Effector memory CD8-positive, alpha-beta T cell (primary cell): ENCODE data around the gene EIF2B2.

ENCODE experiments used
- ATAC-seq: fragments of 150-1000 bp; cut with Tn5 transposase; replicated peaks from 2 replicates; pipeline ENCODE4 v1.10.0; 2021; ENCODE audit warnings: mild to moderate bottlenecking, moderate library complexity
- DNase-seq, 3 experiments: peaks; one replicate each; pipeline ENCODE4 v3.0.0; 2021
- H3K27ac Mint-ChIP-seq, 2 donors: one replicate each; pipeline ENCODE4 v1.8.0; 2022; ENCODE audit warnings: mild to moderate bottlenecking in 2 of 2, mixed read lengths in 2 of 2, moderate library complexity in 2 of 2
- H3K27me3 Mint-ChIP-seq, 2 donors: one replicate each; pipeline ENCODE4 v1.8.0; 2022; ENCODE audit warnings: mixed read lengths in 2 of 2
- H3K36me3 Mint-ChIP-seq: one replicate; pipeline ENCODE4 v1.8.0; 2022; ENCODE audit warnings: mild to moderate bottlenecking, moderate library complexity, mixed read lengths; ENCODE audit not compliant: insufficient read depth
- H3K4me1 Mint-ChIP-seq, 2 donors: one replicate each; pipeline ENCODE4 v1.8.0; 2022; ENCODE audit warnings: low read depth in 2 of 2, mixed read lengths in 2 of 2
- H3K4me3 Mint-ChIP-seq, 2 donors: one replicate each; pipeline ENCODE4 v1.8.0; 2022; ENCODE audit warnings: mild to moderate bottlenecking in 2 of 2, mixed read lengths in 2 of 2, moderate library complexity in 2 of 2
- H3K9me3 Mint-ChIP-seq, 2 donors: one replicate each; pipeline ENCODE4 v1.8.0; 2022; ENCODE audit warnings: mixed read lengths in 2 of 2

The EIF2B2 gene

DNA sequence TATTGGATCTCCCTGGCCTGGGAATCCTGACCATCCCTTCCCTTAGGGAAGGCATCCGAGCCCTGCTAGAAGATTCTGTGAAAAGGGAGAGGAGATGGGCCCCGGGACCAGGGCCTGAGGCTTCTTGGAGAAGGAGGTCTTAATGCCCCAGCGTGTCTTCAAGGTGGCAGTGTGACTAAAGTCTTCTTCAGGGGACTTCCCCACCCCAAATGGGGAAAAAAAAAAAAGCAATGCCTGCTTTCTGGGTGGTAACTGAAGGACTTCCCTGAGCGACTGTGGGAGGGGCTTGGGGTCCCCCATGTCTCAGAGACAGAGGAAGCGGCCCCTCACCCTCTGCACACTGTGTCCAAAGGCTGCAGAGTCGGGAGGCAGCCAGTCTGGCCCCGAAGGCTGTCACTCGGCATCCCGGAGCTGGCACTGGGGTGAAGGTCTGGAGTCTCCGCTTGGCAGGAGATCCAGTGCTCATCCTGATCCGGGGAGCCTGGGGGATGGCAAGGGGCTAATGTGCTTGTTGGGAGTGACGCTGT, 39.5 kb upstream of the EIF2B2 start:
- peaks cover 24 to 37% of the 10 kb centered on the region in 2 donors for H3K27me3 Mint-ChIP-seq
- no peaks in the 10 kb centered on the region for H3K36me3 Mint-ChIP-seq
- H3K4me3 Mint-ChIP-seq = no peak overlapping the region
- DNase-seq (no peak), ATAC-seq (no peak)
- peaks cover 0 to 3% of the 10 kb centered on the region in 2 donors for H3K4me1 Mint-ChIP-seq
- no peaks in the 10 kb centered on the region for H3K9me3 Mint-ChIP-seq
- no peak overlapping the region for H3K27ac Mint-ChIP-seq

DNA sequence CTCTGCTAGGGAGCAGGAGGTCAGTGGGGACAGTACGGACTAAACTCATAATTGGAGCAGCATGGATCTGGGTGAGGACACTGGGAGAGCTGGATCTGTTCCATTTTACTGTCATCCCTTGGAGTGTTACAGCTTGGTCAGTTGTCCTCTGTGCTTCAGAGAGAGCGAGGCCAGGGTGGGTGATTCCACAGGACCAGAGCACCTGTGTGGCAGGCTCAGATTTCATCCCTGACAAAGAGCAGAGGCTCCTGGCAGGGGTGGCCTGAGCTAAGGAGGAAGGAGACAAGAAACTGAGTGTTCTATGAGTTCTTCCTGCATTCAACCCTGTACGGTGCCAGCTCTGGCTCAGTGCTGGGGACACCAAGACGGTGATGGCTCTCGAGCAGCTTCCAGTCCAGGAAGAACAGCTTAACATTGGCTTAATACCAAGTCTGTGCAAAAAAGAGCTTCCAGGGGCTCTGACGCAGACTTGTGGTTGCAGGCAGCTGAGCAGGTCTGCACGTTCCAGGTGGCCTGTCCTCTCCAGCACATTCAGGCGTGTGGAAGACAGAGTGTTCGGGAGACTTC, 38.9 kb upstream of the EIF2B2 start:
- Mint-ChIP-seq H3K27ac (no peak overlapping the region), H3K9me3 (no peaks in the 10 kb centered on the region), H3K36me3 (no peaks in the 10 kb centered on the region), H3K4me1 (peaks cover 0 to 3% of the 10 kb centered on the region in 2 donors), H3K4me3 (no peak overlapping the region), H3K27me3 (peaks cover 24 to 37% of the 10 kb centered on the region in 2 donors)
- ATAC-seq = no peak
- no peak for DNase-seq

DNA sequence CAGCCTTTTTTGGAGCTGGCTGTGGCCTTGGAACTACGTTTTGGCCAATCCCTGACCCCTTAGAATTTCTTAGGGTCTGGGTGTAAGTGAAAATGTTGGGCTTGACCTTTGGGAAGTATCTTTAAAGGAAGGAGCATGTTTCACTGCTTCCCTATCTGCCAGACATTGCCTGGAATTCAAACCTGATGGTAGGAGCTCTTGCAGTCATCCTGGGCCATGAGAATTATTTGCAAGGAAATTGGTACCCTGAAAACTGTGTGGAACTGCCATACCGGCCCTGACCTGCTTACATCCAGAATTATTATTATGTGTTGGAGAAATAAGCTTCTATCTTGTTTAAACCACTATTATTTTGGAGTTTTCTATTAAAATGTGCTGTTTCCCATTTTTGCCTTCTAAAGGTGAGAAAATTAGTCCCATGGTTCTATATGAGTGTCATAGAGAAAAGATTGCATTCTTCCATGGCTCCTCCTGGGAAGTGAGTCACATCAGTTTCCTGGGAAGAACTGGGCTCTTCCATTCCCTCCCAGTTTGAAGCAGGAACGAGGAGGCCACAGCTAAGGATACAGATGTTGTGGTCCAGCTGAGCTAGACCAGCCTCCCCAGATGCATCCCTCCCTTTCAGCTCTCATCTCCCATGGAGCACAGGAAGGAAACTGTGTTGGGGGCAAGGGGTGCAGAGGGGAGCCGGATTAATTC, 37.8 kb upstream of the EIF2B2 start:
- no peak for DNase-seq
- no peak overlapping the region for H3K4me3 Mint-ChIP-seq
- no peaks in the 10 kb centered on the region for H3K9me3 Mint-ChIP-seq
- no peaks in the 10 kb centered on the region for H3K36me3 Mint-ChIP-seq
- no peak for ATAC-seq
- H3K27me3 Mint-ChIP-seq = peaks cover 24 to 37% of the 10 kb centered on the region in 2 donors
- H3K4me1 Mint-ChIP-seq = peaks cover 0 to 3% of the 10 kb centered on the region in 2 donors
- no peak overlapping the region for H3K27ac Mint-ChIP-seq

DNA sequence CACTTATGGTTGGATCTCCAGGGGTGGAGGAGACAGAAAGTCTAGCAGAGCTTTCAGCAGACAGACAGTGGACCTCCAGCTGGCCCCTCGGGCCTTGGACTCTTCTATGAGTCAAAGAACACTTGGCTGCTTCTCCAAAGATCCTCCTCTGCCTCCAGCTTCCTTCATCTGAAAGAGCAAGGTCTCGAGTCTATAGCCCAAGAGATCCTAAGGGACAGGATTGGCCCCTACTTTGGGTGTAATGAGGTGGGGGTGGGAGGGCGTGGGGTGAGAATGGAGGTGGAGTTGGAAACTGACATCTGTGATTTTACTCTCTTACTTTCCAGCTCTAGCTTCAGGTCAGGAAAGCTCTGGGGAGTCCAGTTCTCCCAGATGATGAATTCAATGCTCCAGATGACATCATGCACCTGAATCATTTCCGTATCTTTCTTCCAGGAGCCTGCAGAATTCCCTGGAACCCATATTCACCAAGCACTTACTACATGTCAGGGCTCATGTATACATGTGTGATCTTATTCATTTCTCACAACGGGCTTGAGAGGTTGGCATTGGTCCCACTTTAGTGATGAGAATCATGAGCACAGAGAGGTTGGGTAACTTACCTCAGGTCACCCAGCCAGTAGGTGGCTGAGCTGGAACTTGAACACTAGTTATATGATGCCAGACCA, 37.1 kb upstream of the EIF2B2 start:
- DNase-seq (no peak), ATAC-seq (no peak)
- H3K4me1 Mint-ChIP-seq = peaks cover 0 to 3% of the 10 kb centered on the region in 2 donors
- H3K9me3 Mint-ChIP-seq = no peaks in the 10 kb centered on the region
- no peak overlapping the region for H3K27ac Mint-ChIP-seq
- no peak overlapping the region for H3K4me3 Mint-ChIP-seq
- no peaks in the 10 kb centered on the region for H3K36me3 Mint-ChIP-seq
- H3K27me3 Mint-ChIP-seq = peaks cover 24 to 37% of the 10 kb centered on the region in 2 donors

DNA sequence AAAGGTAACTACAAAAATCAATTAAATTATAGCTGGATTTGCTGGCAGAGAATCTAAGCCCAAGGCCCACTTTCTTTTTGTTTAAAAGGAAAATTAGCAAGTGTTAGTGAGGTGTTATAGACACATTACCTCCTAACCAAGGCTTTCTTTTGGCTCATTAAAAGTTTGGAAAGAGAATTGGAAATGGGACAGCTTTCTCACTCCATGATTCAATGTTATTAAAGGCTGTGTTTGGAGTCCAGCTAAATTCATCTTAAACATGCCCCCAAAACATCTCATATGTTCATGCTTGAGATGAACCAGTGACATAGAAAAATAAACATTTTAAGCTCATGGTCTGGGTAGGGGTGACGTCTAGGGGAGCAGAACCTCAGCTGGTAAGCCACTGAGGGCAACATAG, 33.9 kb upstream of the EIF2B2 start:
- no peak for DNase-seq
- Mint-ChIP-seq H3K27ac (no peak overlapping the region), H3K36me3 (no peaks in the 10 kb centered on the region), H3K27me3 (peaks cover 7 to 17% of the 10 kb centered on the region in 2 donors), H3K9me3 (no peaks in the 10 kb centered on the region), H3K4me3 (no peak overlapping the region), H3K4me1 (peaks cover 0 to 3% of the 10 kb centered on the region in 2 donors)
- no peak for ATAC-seq

DNA sequence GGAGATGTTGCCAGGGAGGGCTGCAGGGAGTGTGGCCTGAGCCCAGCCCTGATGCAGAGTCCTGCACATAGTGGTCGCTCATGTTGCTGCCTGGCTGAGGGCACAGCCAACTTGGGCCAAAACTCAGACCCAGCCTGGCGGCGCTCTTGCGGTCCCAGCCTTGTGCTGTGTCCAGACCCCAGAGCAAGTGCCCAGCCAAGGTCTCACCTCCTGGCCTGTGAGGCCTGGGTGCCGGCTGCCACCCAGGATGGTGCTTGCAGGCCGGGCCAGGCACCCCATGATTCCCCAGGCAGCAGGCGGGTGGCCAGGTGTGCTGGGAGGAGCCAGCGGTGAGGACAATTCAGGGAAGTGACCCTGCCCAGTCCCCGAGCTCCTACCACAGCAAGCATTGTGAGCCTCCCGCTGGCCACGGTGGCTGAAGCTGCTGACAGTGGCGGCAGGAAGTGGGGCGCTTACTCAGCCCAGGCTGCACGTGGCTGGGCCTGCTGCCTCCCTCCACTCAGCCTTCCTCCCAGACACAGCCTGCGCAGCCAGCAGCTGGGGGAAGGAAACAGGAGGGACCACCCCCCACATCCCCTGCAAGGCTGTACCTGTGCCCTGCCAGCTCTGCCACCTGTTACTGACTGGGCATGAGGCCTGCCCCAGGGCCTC, 29.6 kb upstream of the EIF2B2 start:
- Mint-ChIP-seq H3K4me3 (no peak overlapping the region), H3K9me3 (no peaks in the 10 kb centered on the region), H3K27ac (no peak overlapping the region), H3K36me3 (no peaks in the 10 kb centered on the region), H3K27me3 (no peaks in the 10 kb centered on the region), H3K4me1 (peaks cover 0 to 4% of the 10 kb centered on the region in 2 donors)
- ATAC-seq = peak; percentile 51
- no peak for DNase-seq

DNA sequence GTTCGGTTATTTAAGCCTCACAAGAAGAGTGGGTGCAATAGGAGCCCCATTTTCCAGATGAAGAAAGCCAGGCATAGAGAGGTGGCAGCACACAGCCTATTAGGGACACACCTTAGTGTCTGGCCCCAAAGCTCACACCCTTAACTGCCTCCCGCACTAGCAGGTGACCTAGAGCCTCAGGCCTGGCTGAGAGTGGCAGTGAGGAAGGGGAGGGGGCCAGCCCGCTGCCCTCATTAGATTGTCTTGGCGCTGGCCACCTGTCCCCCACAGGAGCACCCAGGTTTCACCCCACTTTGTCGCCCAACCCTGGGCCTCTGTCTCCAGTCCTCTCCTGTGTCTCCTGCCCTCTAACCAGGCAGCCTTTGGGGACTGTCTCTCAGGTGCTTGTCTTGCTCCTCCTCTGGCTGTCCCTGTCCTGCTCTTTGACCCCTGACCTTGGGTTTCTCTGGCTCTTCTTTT, 28.8 kb upstream of the EIF2B2 start:
- peak overlapping the region; percentile 25 to 38 for H3K27ac Mint-ChIP-seq

DNA sequence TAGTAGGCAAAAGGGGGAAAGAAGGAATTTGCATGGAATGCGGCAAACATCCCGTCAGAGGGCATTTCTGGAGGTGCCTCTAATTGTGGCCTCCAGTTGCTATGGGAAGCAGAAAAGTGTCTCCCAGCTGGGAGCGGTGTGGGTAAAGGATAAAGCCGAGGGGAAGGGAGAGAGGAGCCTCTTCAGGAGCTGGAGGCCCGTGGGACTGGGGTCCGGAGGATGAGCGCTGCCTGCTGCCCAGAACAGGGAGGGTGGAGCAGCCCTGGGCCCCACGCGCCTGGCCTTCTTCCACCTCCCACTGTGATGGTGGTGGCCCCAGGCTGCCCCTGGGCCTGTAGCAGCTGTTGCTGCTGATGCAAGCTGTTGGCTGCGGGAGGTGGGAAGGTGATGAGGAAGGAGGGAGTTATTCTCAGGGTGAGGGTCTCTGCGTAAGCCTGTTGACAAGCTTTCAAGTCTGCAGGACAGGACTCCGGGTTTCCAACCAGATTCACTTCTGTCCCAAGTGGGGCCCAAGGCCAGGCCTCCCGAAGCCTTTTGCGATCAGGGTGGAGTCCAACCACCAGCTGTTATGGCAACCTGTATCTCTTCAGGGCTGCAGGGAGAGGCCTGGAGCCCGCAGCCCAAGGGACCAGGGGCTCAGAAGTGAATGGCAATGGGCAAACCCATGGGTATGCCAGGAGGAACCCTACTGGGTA, 28.2 kb upstream of the EIF2B2 start:
- H3K9me3 Mint-ChIP-seq = no peaks in the 10 kb centered on the region
- DNase-seq = no peak
- no peaks in the 10 kb centered on the region for H3K36me3 Mint-ChIP-seq
- H3K4me3 Mint-ChIP-seq = no peak overlapping the region
- H3K27ac Mint-ChIP-seq = peak overlapping the region; percentile 25 to 38
- no peaks in the 10 kb centered on the region for H3K27me3 Mint-ChIP-seq
- ATAC-seq = no peak
- H3K4me1 Mint-ChIP-seq = peaks cover 0 to 4% of the 10 kb centered on the region in 2 donors

More for the DNA sequence above, 28.8 kb upstream of the EIF2B2 start:
- Mint-ChIP-seq H3K36me3 (no peaks in the 10 kb centered on the region), H3K9me3 (no peaks in the 10 kb centered on the region), H3K4me3 (no peak overlapping the region), H3K27me3 (no peaks in the 10 kb centered on the region), H3K4me1 (peaks cover 0 to 4% of the 10 kb centered on the region in 2 donors)
- ATAC-seq (no peak), DNase-seq (no peak)

DNA sequence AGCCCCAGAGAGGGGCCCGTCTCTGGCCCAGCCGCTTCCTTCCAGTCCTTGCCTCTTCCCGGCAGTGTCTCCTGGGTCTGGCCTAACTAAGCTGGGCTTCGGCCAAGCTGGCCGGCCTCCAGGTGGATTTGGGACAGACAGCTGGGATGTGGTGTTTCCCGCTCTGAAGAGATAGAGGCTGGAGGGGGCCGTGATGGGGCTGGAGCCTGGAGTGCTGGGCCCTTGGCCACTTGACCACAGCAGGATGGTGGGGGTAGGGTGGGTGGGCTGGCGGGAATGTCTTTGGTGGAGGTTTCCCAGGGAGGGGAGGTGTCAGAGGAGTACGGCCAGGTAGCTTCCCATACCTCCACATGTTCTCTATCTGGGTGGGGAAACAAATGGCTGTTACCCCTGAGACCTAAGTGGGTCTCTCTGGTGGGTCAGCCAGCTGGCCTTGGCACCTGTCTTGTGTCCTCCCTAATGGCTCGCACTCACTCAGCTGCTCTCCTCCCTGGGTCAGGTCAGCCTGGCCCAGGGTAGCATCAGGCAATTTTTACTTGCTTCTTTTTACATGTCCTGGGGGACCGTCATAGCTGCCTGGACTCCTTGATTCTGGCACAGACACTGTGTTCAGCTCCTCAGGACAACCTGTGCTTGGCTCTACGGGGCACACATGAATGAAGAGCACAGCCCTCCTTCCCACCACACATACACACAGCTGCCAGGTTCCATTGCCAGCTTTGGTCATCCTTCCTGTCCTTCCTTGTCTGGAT, 27.5 kb upstream of the EIF2B2 start:
- peaks cover 0 to 4% of the 10 kb centered on the region in 2 donors for H3K4me1 Mint-ChIP-seq
- DNase-seq (no peak), ATAC-seq (no peak)
- peak overlapping the region in 1 of 2 donors; percentile 44 for H3K27ac Mint-ChIP-seq
- no peak overlapping the region for H3K4me3 Mint-ChIP-seq
- H3K27me3 Mint-ChIP-seq = no peaks in the 10 kb centered on the region
- H3K9me3 Mint-ChIP-seq = no peaks in the 10 kb centered on the region
- H3K36me3 Mint-ChIP-seq = no peaks in the 10 kb centered on the region

DNA sequence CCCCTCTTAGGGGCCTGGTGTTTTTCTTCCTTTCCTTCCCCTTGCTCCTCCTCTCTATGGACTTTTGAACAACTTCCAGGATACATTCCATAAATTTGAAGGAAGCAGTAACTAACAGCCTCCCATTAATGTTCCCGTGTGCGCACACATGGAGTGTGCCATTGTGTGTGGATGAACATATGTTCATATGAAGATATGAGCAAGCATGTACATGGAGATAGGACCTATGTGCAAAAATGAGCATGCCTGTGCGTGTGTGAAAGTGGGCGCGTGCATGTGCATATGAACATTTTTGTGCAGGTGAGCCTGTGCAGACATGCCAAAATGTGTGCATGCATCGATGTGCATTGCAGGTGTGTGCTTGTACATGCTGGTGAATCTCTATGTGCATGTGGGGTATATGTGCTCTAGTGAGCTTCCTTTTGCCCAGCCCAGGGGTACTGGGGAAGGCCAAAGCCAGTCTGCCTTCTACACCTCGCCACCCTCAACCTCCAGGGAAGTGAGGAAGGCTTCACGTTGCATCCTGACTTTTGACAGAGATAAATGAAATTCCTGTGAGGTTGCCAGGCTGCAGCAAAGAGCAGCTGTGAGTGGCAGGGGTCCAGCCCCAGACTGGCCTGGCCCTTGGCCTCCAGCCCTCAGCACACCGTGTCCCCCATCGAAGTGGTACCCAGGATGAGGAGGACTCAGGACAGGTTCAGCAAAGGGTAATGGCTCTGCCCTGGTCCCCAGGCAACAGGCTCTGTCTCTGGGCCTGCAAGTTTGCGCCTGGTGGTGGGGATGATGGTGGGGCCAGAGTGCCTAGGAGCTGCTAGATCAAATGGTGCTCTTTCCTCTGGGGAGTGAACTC, 26.2 kb upstream of the EIF2B2 start:
- Mint-ChIP-seq H3K4me1 (peaks cover 0 to 4% of the 10 kb centered on the region in 2 donors), H3K4me3 (no peak overlapping the region), H3K9me3 (no peaks in the 10 kb centered on the region), H3K36me3 (no peaks in the 10 kb centered on the region), H3K27me3 (no peaks in the 10 kb centered on the region), H3K27ac (no peak overlapping the region)
- no peak for ATAC-seq
- no peak for DNase-seq

DNA sequence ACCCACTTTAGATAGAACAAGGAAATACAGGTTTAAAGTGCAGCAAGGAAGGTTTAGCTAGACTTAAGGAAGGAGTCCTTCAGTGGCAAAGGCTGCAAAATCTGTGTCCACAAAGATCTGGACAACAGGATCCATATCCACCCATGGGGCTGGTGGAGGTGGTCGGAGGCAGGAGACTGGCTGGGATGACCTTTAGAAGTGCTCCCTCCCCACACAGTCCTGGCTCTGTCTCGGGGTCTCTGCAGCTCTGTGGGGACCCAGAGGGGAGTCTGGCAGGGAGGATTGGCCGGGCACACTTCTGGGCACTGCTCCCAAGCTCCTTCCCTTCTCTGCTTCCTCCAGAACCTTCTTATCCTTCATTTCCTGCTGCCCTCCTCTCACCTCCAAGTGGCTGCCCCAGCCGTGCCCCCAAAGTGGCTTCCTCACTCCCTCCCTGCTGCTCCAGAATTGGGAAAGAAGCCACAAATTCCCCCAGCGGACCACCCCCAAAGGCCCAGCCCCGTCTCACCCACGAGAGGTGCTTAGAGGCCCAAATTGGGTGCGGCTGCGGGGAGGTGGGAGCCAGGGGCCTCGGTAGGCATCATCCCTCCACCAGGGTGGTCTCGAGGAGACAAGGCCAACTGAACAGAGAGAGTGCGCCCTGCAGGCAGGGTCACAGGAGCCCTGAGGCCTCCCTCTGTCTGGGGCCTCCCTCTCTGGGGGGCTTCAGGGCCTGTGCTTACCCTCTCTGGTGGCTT, 25.4 kb upstream of the EIF2B2 start:
- no peaks in the 10 kb centered on the region for H3K27me3 Mint-ChIP-seq

More for the DNA sequence above, 25.4 kb upstream of the EIF2B2 start:
- H3K9me3 Mint-ChIP-seq = no peaks in the 10 kb centered on the region
- peaks cover 0 to 4% of the 10 kb centered on the region in 2 donors for H3K4me1 Mint-ChIP-seq
- DNase-seq = no peak
- H3K36me3 Mint-ChIP-seq = no peaks in the 10 kb centered on the region
- no peak overlapping the region for H3K4me3 Mint-ChIP-seq
- no peak for ATAC-seq
- no peak overlapping the region for H3K27ac Mint-ChIP-seq
